ENCODE measurements around the gene ZMYND8.

DNA sequence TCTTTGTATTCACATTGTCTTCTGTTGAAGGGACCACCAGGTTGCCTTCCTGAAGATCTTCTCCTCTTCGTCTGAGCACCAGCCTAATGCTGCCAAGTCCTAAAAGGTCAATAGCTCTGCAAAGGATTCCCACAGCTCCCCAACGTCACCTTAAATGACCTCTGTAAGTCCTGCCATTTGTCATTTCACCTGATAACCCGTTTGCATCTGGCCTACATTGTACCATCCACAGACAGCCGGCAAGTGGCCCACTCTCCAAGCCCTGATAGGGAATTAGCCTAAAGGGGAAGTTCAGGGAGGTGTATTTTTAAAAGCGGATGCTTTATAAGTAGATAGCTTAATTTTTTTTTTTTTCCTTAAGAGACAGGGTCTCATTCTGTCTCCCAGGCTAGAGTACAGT lies 127.8 kb downstream of the ZMYND8 start:
- TF ChIP-seq, protein P1, sequence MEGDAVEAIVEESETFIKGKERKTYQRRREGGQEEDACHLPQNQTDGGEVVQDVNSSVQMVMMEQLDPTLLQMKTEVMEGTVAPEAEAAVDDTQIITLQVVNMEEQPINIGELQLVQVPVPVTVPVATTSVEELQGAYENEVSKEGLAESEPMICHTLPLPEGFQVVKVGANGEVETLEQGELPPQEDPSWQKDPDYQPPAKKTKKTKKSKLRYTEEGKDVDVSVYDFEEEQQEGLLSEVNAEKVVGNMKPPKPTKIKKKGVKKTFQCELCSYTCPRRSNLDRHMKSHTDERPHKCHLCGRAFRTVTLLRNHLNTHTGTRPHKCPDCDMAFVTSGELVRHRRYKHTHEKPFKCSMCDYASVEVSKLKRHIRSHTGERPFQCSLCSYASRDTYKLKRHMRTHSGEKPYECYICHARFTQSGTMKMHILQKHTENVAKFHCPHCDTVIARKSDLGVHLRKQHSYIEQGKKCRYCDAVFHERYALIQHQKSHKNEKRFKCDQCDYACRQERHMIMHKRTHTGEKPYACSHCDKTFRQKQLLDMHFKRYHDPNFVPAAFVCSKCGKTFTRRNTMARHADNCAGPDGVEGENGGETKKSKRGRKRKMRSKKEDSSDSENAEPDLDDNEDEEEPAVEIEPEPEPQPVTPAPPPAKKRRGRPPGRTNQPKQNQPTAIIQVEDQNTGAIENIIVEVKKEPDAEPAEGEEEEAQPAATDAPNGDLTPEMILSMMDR (conservative IDR thresholded peaks at IDR 0.05), result no peak
- TF ChIP-seq ZFX (IDR thresholded peaks at IDR 0.05), result no peak
